ENCODE results near the gene RAB40C.
A peak's percentile ranks its signal among the peaks of the same experiment; 100 is the strongest.

Gene RAB40C

DNA sequence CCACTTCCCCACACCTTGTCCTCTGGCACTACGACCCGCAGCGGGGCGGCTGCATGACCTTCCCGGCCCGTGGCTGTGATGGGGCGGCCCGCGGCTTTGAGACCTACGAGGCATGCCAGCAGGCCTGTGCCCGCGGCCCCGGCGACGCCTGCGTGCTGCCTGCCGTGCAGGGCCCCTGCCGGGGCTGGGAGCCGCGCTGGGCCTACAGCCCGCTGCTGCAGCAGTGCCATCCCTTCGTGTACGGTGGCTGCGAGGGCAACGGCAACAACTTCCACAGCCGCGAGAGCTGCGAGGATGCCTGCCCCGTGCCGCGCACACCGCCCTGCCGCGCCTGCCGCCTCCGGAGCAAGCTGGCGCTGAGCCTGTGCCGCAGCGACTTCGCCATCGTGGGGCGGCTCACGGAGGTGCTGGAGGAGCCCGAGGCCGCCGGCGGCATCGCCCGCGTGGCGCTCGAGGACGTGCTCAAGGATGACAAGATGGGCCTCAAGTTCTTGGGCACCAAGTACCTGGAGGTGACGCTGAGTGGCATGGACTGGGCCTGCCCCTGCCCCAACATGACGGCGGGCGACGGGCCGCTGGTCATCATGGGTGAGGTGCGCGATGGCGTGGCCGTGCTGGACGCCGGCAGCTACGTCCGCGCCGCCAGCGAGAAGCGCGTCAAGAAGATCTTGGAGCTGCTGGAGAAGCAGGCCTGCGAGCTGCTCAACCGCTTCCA is 43.6 kb downstream of the RAB40C start:
- DNase-seq: no peak

DNA sequence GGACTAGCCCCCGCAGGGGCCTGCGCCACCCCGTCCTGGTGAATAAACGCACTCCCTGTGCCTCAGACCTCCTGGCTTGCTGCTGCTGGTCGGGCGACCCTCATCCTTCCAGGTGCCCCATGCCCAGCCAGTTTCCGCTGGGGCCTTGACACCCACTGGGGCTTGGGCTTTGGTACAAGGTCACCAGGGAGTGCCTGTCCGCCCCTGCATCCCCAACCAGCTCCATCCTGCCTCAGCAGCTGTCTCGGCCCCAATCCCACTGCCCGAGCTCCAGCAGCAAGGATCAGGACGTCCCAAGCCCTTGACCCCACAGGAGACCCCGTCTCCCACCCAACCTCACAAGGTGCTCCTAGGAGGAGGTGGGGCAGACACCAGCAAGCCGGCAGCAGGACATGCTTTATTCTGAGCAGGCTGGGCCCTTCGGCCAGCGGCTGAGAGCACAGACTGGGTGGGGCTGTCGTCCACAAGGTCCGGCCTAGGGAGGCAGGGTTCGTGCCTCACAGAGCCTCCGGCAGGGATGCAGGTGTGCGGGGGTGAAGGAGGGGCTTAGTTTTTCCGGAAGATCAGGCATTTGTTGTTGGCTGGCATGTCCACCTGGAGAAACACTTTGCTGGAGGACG is 44.3 kb downstream of the RAB40C start:
- DNase-seq: no peak

DNA sequence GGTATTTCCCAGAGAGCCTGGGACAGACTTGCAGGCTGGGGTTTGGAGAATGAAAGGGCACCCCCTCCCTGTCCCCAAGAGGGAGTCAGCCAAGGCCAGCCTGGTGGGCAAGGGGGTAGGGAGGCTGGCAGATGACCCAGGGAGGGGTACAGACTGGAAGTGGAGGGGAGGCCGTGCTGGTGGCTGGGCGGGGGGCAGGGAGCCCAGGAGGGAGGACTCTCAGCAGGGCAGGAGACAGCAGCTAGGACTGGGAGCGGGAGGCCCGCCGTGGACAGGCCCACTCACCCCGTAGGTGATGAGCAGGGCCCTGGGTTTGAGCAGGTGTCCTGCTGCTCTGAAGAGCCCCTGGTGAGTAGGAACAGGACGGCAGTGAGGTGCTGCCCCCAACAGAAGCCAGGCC is 45.1 kb downstream of the RAB40C start:
- DNase-seq: no peak

GRCh38 chr16:635573-636205 is 45.8 kb downstream of the RAB40C start:
- DNase-seq: no peak

GRCh38 chr16:636206-637080 is 46.6 kb downstream of the RAB40C start, which contains the start of gene METTL26:
Gene METTL26, minus strand, starts transcription at chr16:636305. Its CDS starts 15 bp downstream, at chr16:636290.
- DNase-seq: peak; percentile 80

DNA sequence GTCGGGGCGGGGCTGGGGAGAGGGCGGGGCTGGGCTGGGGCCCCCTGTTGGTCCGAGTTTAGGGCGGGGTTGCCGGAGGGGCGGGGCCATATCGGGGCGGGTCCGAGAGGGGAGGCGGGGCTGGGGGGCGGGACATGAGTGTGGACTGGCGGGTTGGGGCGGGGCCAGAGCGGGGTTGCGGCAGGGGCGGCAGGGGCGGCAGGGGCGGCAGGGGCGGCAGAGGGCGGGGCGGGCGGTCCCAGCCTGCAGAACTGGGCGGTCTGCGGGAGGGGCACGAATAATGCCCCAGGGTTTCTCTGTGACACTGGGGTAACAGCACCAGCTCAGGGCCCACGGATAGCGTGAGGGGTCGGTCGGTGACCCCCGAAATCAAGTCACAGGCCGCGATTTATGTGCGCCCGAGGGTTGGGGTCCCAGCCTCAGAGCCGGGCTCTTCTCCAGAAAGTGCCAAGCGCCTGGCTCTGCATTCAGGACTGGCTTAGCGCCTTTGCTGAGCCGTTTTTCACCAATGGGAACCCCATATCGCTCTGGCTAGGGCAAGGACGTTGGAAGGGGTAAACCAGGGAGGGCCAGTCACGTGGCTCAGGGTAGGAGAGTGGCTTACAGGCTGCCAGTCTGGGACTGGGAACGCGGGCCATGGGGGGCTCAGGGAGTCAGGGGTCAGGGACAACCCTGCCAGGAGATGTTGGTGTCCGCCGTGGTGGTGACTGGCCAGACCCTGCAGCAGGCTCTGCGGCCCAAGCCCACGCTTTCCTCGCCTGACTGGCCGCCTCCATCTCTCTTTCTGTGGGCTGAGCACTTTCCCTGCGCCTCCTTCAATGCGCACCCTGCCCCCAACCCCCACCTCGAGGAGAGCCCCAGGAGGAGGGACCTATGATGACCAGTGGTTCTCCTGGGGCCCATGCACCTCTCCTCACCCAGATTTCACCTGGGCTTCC is 47.5 kb downstream of the RAB40C start:
- peak; percentile 76 for DNase-seq

GRCh38 chr16:638034-638543 is 48.2 kb downstream of the RAB40C start:
- no peak for DNase-seq

DNA sequence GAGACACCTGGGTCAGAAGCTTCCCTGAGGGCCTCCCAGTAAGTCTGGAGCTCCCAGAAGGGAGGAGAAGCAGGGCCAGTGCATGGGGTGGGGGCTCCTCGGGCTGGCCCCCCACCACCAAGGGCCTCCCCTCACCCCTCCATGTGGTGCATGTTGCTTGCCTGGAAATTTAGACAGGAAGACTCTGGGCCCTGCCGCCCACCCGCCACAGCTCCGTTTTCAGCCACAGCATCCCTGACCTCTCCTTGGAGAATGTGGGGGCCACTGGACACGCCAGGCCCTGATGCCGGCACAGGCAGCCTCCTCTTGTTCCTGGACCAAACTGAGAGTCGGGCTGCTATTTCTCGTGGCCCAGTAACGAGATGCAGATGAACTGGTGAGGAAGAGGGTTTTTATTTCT is 49.0 kb downstream of the RAB40C start:
- DNase-seq: no peak

- DNase-seq: no peak
Observed at GRCh38 chr16:640614-641013, 50.7 kb downstream of the RAB40C start.

DNA sequence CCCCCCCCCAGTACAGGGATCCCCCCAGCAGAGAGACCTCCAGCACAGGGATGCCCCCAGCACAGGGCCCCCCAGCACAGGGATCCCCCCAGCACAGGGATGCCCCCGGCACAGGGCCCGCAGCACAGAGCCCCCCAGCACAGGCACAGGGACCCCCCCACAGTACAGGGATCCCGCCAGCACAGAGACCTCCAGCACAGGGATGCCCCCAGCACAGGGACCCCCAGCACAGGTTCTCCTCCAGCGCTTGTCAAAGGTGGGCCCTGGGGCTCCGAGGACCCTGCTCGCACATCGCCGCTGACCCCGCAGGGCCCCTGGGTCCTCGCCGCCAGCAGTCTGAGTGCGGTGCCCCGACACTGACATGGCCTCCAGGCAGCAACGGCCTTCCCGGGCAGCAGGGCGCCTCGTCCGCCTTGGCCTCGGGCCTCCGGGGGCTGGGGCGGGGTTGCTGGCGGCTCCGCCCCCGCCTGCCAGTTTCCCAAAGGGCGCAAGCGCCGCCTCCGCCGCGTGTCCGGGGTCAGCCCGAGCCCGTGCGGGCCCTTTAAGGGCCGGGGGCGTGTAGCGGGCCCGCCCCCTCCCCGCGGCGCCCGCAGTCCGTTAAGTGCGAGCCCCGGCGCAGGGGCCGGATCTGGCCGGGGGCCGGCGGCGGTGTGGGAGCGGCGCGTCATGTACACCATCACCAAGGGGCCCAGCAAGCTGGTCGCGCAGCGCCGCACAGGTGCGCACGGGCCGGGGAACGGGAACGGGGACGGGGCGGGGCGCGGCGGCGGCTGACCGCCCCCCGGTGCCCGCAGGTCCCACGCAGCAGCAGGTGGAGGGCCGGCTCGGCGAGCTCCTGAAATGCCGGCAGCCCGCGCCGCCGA is 51.7 kb downstream of the RAB40C start, which contains the start of gene MCRIP2:
Gene MCRIP2, plus strand, starts transcription at position 503 of the 863 bp plus-strand sequence. Its CDS starts 164 bp downstream, at position 667.
- peak; percentile 42 for DNase-seq

DNA sequence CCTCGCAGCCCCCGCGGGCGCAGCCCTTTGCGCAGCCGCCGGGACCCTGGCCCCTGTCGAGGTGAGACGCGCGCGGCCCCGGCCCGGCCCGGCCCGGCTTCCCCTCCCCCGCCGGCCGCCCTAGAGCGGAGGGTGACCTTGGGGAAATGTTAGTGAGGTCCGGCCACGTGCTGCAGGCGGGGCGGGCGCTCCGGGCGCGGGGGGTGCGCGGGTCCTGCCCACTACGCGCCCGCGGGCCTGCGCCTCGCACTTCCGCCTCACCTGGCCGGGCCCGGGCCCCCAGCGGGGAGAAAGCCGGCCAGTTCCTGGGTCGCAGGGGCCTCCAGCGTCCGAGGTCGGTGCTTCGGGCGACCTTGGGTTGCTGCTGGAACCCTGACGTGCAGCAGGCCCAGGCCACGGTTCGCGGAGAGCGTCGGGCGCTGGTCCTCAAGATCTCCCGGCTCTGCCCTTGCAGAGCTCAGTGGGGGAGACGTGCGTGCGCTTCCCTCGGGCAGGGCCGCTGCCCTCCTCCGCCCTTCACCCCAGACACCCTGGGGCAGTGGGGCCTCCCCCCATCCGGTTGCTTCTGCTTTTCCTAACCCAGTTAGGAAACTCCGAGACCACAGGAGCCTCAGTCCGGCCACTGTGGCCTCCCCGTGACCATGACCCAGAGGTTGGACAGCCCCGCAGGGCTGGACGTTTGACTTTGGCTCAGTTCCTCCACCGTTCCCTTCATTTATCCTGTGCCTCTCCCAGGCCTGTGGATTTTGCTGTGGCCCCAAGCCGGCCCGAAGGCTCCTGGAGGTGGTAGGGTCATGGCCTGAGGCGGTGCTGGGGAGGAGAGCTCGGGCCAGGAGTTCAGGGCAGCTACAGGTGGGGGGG is 52.6 kb downstream of the RAB40C start:
- DNase-seq: no peak

- DNase-seq: no peak
Observed at GRCh38 chr16:643050-643368, 53.1 kb downstream of the RAB40C start.

GRCh38 chr16:644556-644955 is 54.7 kb downstream of the RAB40C start:
- no peak for DNase-seq

GRCh38 chr16:645852-646678 is 56.2 kb downstream of the RAB40C start:
- no peak for DNase-seq

GRCh38 chr16:646679-647172 is 56.9 kb downstream of the RAB40C start:
- DNase-seq: no peak

DNA sequence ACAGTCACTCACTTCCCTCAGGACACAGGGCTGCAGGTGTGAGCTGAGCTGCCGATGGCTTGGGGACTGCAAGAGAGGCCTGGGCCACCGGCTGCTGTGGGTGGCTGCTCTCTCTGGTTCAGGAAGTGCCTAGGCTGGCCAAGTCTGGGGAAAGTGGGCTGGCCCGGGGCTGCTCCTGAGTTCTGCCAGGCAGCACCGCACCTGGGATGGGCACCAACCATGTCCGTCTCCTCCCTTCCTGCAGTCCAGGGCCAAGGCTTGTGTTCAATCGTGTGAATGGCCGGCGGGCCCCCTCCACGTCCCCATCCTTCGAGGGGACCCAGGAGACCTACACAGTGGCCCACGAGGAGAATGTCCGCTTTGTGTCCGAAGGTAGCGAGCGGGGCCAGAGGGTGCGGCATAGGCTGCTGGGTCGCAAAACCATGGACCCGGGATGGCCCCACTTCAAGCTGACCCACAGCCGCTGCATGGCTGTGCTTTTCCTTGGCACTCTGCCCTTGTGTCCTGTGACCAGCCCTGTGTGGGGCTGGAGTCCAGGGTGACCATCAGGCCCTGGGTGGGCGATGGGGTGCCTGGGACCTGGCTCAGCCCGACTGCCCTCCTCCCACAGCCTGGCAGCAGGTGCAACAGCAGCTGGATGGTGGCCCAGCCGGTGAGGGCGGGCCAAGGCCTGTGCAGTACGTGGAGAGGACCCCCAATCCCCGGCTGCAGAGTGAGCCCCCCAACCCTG is 57.5 kb downstream of the RAB40C start:
- no peak for DNase-seq

- peak; percentile 67 for DNase-seq
Observed at GRCh38 chr16:648071-648780, 58.4 kb downstream of the RAB40C start.
